ENCODE measurements around the gene B4GALT1. TPM values are rescaled to one million over a fixed set of nuclear protein-coding genes. Genes with fewer than 3 reads are reported as not detected.

The B4GALT1 gene
- 50.6 and 88.9 TPM in 2 replicates for total RNA-seq

GRCh38 chr9:33167084-33167971, at the start of gene B4GALT1:
Gene B4GALT1, minus strand, starts transcription at chr9:33167336. Its CDS starts 167 bp downstream, at chr9:33167169.

GRCh38 chr9:33076046-33077004, 90.8 kb downstream of the B4GALT1 start, which contains the start of gene SMU1:
Gene SMU1, minus strand, starts transcription at chr9:33076674. Its CDS starts 66 bp downstream, at chr9:33076608.

Small RNA genes within 50 kb of the gene (small RNA-seq; reads per million reads assigned to genes)
- not detected for gene RNU4ATAC15P

Other genes with a start within 250 kb of the B4GALT1 start
- 25.6 and 28.7 TPM in 2 replicates for gene APTX, start 165.7 kb downstream of the B4GALT1 start, total RNA-seq
- 46.3 and 47.9 TPM in 2 replicates for gene DNAJA1, start 142.1 kb downstream of the B4GALT1 start, total RNA-seq
- 25.1 and 27.4 TPM in 2 replicates for gene SMU1, start 90.7 kb downstream of the B4GALT1 start, total RNA-seq
- not detected in 2 replicates for gene SPINK4, start 72.8 kb upstream of the B4GALT1 start, total RNA-seq
- 27.1 and 30.0 TPM in 2 replicates for gene BAG1, start 97.4 kb upstream of the B4GALT1 start, total RNA-seq
- 58.5 and 64.8 TPM in 2 replicates for gene CHMP5, start 97.7 kb upstream of the B4GALT1 start, total RNA-seq
- 34.5 and 35.5 TPM in 2 replicates for gene NFX1, start 123.2 kb upstream of the B4GALT1 start, total RNA-seq
- gene AQP7, start 235.2 kb upstream of the B4GALT1 start, total RNA-seq = not detected in 2 replicates

Measured in placental epithelial cell (primary cell).